Liver (tissue), 3 donors: ENCODE results near the gene AGL.

Experiments used
- ATF3 ChIP-seq: IDR thresholded peaks from 2 replicates; pipeline ENCODE4 v1.6.1; 2016; ENCODE audit warnings: antibody characterized with exemption
- EGR1 ChIP-seq, 2 donors: IDR thresholded peaks; 2 replicates each; pipeline ENCODE4 v1.6.1; 2016 to 2018; ENCODE audit warnings: antibody characterized with exemption in 2 of 2, low read depth in 2 of 2
- HNF4G ChIP-seq: IDR thresholded peaks from 2 replicates; pipeline ENCODE4 v1.6.1; 2016; ENCODE audit warnings: antibody characterized with exemption
- JUND ChIP-seq, 2 donors: IDR thresholded peaks; 2 replicates each; pipeline ENCODE4 v1.6.1; 2016; ENCODE audit warnings: antibody characterized with exemption in 2 of 2
- RAD21 ChIP-seq, 2 donors: IDR thresholded peaks; 2 replicates each; pipeline ENCODE4 v1.6.1; 2016; ENCODE audit warnings: antibody characterized with exemption in 2 of 2, mild to moderate bottlenecking in 2 of 2
- REST ChIP-seq: IDR thresholded peaks from 2 replicates; pipeline ENCODE4 v1.6.1; 2016; ENCODE audit warnings: antibody characterized with exemption, mild to moderate bottlenecking
- SP1 ChIP-seq: IDR thresholded peaks from 2 replicates; pipeline ENCODE4 v1.6.1; 2018; ENCODE audit warnings: antibody characterized with exemption, mild to moderate bottlenecking
- TAF1 ChIP-seq: conservative IDR thresholded peaks from 2 replicates; pipeline ENCODE4 v1.6.1; 2016; ENCODE audit warnings: antibody characterized with exemption, mild to moderate bottlenecking
- ZBTB33 ChIP-seq: IDR thresholded peaks from 2 replicates; pipeline ENCODE4 v1.6.1; 2016; ENCODE audit warnings: antibody characterized with exemption
- TF ChIP-seq, protein P1 (sequence below): fragments of 150-350 bp; IDR thresholded peaks from 2 replicates; pipeline ENCODE4 v1.5.1; 2017; ENCODE audit warnings: improper control_type of control experiment, low read depth, low read length; ENCODE audit not compliant: missing input control
- TF ChIP-seq, protein P2 (sequence below): IDR thresholded peaks from 2 replicates; pipeline ENCODE4 v1.6.1; 2016; ENCODE audit warnings: antibody characterized with exemption
- donor health status: healthy.
- donor health status: healthy.

DNA sequence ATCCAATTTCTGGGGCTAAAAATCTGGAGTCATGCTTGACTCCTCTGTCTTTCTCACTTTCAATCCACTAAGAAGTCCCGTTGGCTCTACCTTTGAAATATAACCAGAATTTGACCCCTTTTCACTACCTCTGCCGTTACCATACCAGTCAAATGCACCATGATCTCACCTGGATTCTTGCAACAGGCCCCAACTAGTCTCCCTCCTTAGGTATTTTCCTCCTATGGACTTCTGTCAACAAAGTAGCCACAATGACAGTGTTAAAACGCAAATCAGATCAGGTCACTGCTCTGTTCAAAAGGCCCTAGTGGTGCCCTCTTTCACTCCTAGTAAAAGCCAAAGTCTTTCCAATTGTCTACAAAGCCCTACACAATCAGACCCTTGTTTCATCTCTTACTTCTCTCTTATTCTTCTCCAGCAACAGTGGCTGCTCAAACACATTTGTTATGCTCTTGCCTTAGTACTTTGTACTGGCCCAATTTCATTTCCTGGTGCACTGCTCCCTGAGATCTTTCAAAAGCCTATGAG lies 35.7 kb upstream of the AGL start:
- TF ChIP-seq, protein P1, sequence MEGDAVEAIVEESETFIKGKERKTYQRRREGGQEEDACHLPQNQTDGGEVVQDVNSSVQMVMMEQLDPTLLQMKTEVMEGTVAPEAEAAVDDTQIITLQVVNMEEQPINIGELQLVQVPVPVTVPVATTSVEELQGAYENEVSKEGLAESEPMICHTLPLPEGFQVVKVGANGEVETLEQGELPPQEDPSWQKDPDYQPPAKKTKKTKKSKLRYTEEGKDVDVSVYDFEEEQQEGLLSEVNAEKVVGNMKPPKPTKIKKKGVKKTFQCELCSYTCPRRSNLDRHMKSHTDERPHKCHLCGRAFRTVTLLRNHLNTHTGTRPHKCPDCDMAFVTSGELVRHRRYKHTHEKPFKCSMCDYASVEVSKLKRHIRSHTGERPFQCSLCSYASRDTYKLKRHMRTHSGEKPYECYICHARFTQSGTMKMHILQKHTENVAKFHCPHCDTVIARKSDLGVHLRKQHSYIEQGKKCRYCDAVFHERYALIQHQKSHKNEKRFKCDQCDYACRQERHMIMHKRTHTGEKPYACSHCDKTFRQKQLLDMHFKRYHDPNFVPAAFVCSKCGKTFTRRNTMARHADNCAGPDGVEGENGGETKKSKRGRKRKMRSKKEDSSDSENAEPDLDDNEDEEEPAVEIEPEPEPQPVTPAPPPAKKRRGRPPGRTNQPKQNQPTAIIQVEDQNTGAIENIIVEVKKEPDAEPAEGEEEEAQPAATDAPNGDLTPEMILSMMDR: no peak
- TF ChIP-seq REST: no peak
- no peak for TF ChIP-seq ZBTB33
- no peak for TF ChIP-seq TAF1
- TF ChIP-seq, protein P2, sequence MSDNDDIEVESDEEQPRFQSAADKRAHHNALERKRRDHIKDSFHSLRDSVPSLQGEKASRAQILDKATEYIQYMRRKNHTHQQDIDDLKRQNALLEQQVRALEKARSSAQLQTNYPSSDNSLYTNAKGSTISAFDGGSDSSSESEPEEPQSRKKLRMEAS: no peak
- TF ChIP-seq JUND (IDR thresholded peaks at IDR 0.05): no peak
- TF ChIP-seq EGR1 (IDR thresholded peaks at IDR 0.05; ENCODE audit: low read depth in 2 of 2): no peak
- TF ChIP-seq ATF3: no peak
- TF ChIP-seq SP1: no peak
- TF ChIP-seq RAD21 (IDR thresholded peaks at IDR 0.05): no peak
- no peak for TF ChIP-seq HNF4G
